ENCODE data around the gene ADAT1.

The ADAT1 gene

DNA sequence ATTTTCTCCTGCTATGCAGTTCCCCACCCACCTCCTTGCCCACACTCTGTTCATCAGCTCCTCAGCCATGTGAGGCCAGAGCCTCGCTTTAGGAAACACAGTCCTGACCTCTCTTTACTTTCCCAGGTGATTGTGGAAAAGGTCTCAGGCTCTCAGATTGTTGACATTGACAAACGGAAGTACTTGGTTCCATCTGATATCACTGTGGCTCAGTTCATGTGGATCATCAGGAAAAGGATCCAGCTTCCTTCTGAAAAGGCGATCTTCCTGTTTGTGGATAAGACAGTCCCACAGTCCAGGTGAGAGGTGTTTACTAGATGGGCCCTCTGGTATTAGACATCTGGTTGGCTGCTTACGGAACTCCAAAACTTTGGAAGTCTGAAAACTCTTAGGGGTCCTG, 55.2 kb downstream of the ADAT1 start:
- TF ChIP-seq EZH2phosphoT487 (IDR thresholded peaks at IDR 0.05; ENCODE audit: low read length) (no peak), EZH2 (optimal IDR thresholded peaks at IDR 0.05; ENCODE audit: low read depth, low read length) (no peak)
- TF ChIP-seq, protein P1, sequence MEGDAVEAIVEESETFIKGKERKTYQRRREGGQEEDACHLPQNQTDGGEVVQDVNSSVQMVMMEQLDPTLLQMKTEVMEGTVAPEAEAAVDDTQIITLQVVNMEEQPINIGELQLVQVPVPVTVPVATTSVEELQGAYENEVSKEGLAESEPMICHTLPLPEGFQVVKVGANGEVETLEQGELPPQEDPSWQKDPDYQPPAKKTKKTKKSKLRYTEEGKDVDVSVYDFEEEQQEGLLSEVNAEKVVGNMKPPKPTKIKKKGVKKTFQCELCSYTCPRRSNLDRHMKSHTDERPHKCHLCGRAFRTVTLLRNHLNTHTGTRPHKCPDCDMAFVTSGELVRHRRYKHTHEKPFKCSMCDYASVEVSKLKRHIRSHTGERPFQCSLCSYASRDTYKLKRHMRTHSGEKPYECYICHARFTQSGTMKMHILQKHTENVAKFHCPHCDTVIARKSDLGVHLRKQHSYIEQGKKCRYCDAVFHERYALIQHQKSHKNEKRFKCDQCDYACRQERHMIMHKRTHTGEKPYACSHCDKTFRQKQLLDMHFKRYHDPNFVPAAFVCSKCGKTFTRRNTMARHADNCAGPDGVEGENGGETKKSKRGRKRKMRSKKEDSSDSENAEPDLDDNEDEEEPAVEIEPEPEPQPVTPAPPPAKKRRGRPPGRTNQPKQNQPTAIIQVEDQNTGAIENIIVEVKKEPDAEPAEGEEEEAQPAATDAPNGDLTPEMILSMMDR (IDR thresholded peaks at IDR 0.05; ENCODE audit: low read length): no peak

GRCh38 chr16:75566758-75567255, 56.3 kb downstream of the ADAT1 start:
- H3K79me2 ChIP-seq (ENCODE audit: low read length): peaks cover 18% of the 10 kb centered on the region
- TF ChIP-seq EZH2 (optimal IDR thresholded peaks at IDR 0.05; ENCODE audit: low read depth, low read length): no peak
- TF ChIP-seq, protein P1 (IDR thresholded peaks at IDR 0.05; ENCODE audit: low read length): no peak
- TF ChIP-seq EZH2phosphoT487 (IDR thresholded peaks at IDR 0.05; ENCODE audit: low read length): no peak
- H3K9ac ChIP-seq (ENCODE audit: low read length): peak overlapping the region; percentile 64; the same call in 1 of the 2 replicates
- no peak overlapping the region for H3K27ac ChIP-seq (ENCODE audit: low read length)
- peak; percentile 14 for DNase-seq
- H3K9me2 ChIP-seq (replicated peaks; ENCODE audit: insufficient read depth, low read length): no peaks in the 10 kb centered on the region
- no peaks in the 10 kb centered on the region; the same call in 1 of the 2 replicates for H3K36me3 ChIP-seq (replicated peaks; ENCODE audit: insufficient read depth, low read length)
- H4K20me1 ChIP-seq (ENCODE audit: insufficient read depth, low read length): no peaks in the 10 kb centered on the region
- no peaks in the 10 kb centered on the region for H3K9me3 ChIP-seq (replicated peaks; ENCODE audit: insufficient read depth, low read length)
- H3K4me2 ChIP-seq (ENCODE audit: low read depth, low read length): peak overlapping the region; percentile 72
- H3K4me1 ChIP-seq (ENCODE audit: low read length): no peaks in the 10 kb centered on the region
- H3F3A ChIP-seq (ENCODE audit: insufficient read depth, low read length): no peaks in the 10 kb centered on the region
- H3K27me3 ChIP-seq (replicated peaks; ENCODE audit: insufficient read depth, low read length): no peaks in the 10 kb centered on the region
- peak overlapping the region; percentile 87 for H2AFZ ChIP-seq (ENCODE audit: low read length)
- H3K4me3 ChIP-seq (ENCODE audit: low read length): peak overlapping the region; percentile 83

More for the DNA sequence above, 55.2 kb downstream of the ADAT1 start:
- no peak for DNase-seq
- Histone ChIP-seq H2AFZ (ENCODE audit: low read length) (no peak overlapping the region), H3K9me2 (replicated peaks; ENCODE audit: insufficient read depth, low read length) (no peaks in the 10 kb centered on the region), H3K27me3 (replicated peaks; ENCODE audit: insufficient read depth, low read length) (no peaks in the 10 kb centered on the region), H3K9ac (ENCODE audit: low read length) (no peak overlapping the region), H3K79me2 (ENCODE audit: low read length) (peaks cover 18% of the 10 kb centered on the region), H3K4me3 (ENCODE audit: low read length) (no peak overlapping the region), H3K9me3 (replicated peaks; ENCODE audit: insufficient read depth, low read length) (no peaks in the 10 kb centered on the region), H3K27ac (ENCODE audit: low read length) (no peak overlapping the region), H3F3A (ENCODE audit: insufficient read depth, low read length) (no peaks in the 10 kb centered on the region), H3K36me3 (replicated peaks; ENCODE audit: insufficient read depth, low read length) (no peaks in the 10 kb centered on the region; the same call in 1 of the 2 replicates), H4K20me1 (ENCODE audit: insufficient read depth, low read length) (no peaks in the 10 kb centered on the region), H3K4me1 (ENCODE audit: low read length) (no peaks in the 10 kb centered on the region), H3K4me2 (ENCODE audit: low read depth, low read length) (no peak overlapping the region)

DNA sequence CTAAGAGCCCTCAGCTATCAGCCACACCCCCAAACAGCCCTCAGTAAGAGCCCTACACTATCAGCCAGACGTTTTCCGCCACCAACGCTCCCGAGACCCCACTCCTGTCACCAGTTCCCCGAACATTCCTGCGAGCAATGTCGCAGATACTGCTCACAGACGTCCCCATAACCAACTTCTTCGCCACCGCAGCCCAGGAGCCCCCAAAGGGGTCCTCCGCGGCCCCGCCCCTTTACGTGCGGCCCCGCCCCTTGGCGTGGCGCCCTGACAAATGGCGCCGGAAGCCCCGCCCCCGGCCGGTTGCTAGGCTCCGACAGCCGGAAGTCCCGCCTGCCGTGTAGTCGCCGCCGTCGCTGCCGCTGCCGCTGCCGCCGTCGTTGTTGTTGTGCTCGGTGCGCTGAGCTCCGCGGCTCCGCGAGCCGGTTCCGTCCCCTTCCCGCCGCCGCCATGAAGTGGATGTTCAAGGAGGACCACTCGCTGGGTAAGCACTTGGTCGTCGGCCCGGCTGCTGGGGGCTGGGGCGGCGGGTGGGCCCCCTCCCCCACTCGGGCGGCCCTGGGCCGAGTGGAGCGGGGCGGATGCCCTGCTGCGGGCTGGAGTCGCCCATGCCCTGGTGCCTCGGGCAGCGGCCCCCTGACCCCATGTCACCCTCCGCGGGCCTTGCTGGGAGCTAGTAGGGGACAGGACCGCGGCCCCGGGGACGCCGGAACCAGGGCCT, 56.9 kb downstream of the ADAT1 start, which contains the start of gene GABARAPL2:
GABARAPL2 (plus strand) TSS at position 340 of the 718 bp plus-strand sequence; CDS start at position 448, 108 bp downstream.
- H3F3A ChIP-seq (ENCODE audit: insufficient read depth, low read length): no peaks in the 10 kb centered on the region
- no peaks in the 10 kb centered on the region for H3K9me3 ChIP-seq (replicated peaks; ENCODE audit: insufficient read depth, low read length)
- no peaks in the 10 kb centered on the region for H3K27me3 ChIP-seq (replicated peaks; ENCODE audit: insufficient read depth, low read length)
- H4K20me1 ChIP-seq (ENCODE audit: insufficient read depth, low read length): no peaks in the 10 kb centered on the region
- peak; percentile 75 for DNase-seq
- H3K4me2 ChIP-seq (ENCODE audit: low read depth, low read length): peak within 1 kb of the TSS; percentile 86
- H2AFZ ChIP-seq (ENCODE audit: low read length): peak within 1 kb of the TSS; percentile 87
- no peaks in the 10 kb centered on the region for H3K9me2 ChIP-seq (replicated peaks; ENCODE audit: insufficient read depth, low read length)
- H3K4me1 ChIP-seq (ENCODE audit: low read length): no peaks in the 10 kb centered on the region
- peak within 1 kb of the TSS; percentile 13; the same call in 1 of the 2 replicates for H3K27ac ChIP-seq (ENCODE audit: low read length)
- peak within 1 kb of the TSS; percentile 64 for H3K9ac ChIP-seq (ENCODE audit: low read length)
- no peak for TF ChIP-seq EZH2phosphoT487 (IDR thresholded peaks at IDR 0.05; ENCODE audit: low read length)
- TF ChIP-seq EZH2 (optimal IDR thresholded peaks at IDR 0.05; ENCODE audit: low read depth, low read length): no peak
- TF ChIP-seq, protein P1 (IDR thresholded peaks at IDR 0.05; ENCODE audit: low read length): no peak
- peaks cover 18% of the 10 kb centered on the region for H3K79me2 ChIP-seq (ENCODE audit: low read length)
- peak within 1 kb of the TSS; percentile 83 for H3K4me3 ChIP-seq (ENCODE audit: low read length)
- H3K36me3 ChIP-seq (replicated peaks; ENCODE audit: insufficient read depth, low read length): no peaks in the 10 kb centered on the region; the same call in 1 of the 2 replicates

Measured in MM.1S (cell line).